ENCODE results near the gene ANK3. TPM values are rescaled to one million over a fixed set of nuclear protein-coding genes. Genes with fewer than 3 reads are reported as not detected.

ANK3 gene
- total RNA-seq, 1 experiment from 2014 or later = 29.8 TPM

- H3K9me3 Mint-ChIP-seq (ENCODE audit: low read depth, unreplicated experiment) = no peaks in the 10 kb centered on the region
- H3K27ac Mint-ChIP-seq (ENCODE audit: unreplicated experiment) = no peak overlapping the region
- H3K27me3 Mint-ChIP-seq (ENCODE audit: unreplicated experiment) = no peaks in the 10 kb centered on the region
- CTCF ChIA-PET = no interaction called here
- no peak overlapping the region for H3K4me3 Mint-ChIP-seq (ENCODE audit: low read depth, unreplicated experiment)
- intact Hi-C loops (cut with micrococcal nuclease; ENCODE audit: unreplicated experiment) = no loop called here
- no peaks in the 10 kb centered on the region for H3K36me3 Mint-ChIP-seq (ENCODE audit: insufficient read depth, unreplicated experiment)
- no peak for TF ChIP-seq CTCF (IDR thresholded peaks at IDR 0.05; ENCODE audit: unreplicated experiment)
- peaks cover 27% of the 10 kb centered on the region for H3K4me1 Mint-ChIP-seq (ENCODE audit: low read depth, unreplicated experiment)
- DNase-seq = no peak
- BruUV-seq (replicated peaks) = no TSS peak
Measured at GRCh38 chr10:60309891-60310290, 79.8 kb downstream of the ANK3 start.

GRCh38 chr10:60309371-60309770 lies 80.3 kb downstream of the ANK3 start:
- Mint-ChIP-seq H3K27ac (ENCODE audit: unreplicated experiment) (no peak overlapping the region), H3K4me1 (ENCODE audit: low read depth, unreplicated experiment) (peaks cover 22% of the 10 kb centered on the region), H3K27me3 (ENCODE audit: unreplicated experiment) (no peaks in the 10 kb centered on the region), H3K4me3 (ENCODE audit: low read depth, unreplicated experiment) (no peak overlapping the region), H3K9me3 (ENCODE audit: low read depth, unreplicated experiment) (no peaks in the 10 kb centered on the region), H3K36me3 (ENCODE audit: insufficient read depth, unreplicated experiment) (no peaks in the 10 kb centered on the region)
- BruUV-seq (replicated peaks) = no TSS peak
- DNase-seq = no peak
- TF ChIP-seq CTCF (IDR thresholded peaks at IDR 0.05; ENCODE audit: unreplicated experiment) = no peak
- intact Hi-C loops (cut with micrococcal nuclease; ENCODE audit: unreplicated experiment) = no loop called here
- CTCF ChIA-PET = no interaction called here

- intact Hi-C loops (cut with micrococcal nuclease; ENCODE audit: unreplicated experiment) = no loop called here
- Mint-ChIP-seq H3K4me3 (ENCODE audit: low read depth, unreplicated experiment) (no peak overlapping the region), H3K27ac (ENCODE audit: unreplicated experiment) (no peak overlapping the region), H3K4me1 (ENCODE audit: low read depth, unreplicated experiment) (peaks cover 6% of the 10 kb centered on the region), H3K36me3 (ENCODE audit: insufficient read depth, unreplicated experiment) (no peaks in the 10 kb centered on the region), H3K27me3 (ENCODE audit: unreplicated experiment) (no peaks in the 10 kb centered on the region), H3K9me3 (ENCODE audit: low read depth, unreplicated experiment) (no peaks in the 10 kb centered on the region)
- BruUV-seq (replicated peaks) = no TSS peak
- no peak for DNase-seq
- TF ChIP-seq CTCF (IDR thresholded peaks at IDR 0.05; ENCODE audit: unreplicated experiment) = no peak
- CTCF ChIA-PET = no interaction called here
Measured at GRCh38 chr10:60305380-60305892, 84.2 kb downstream of the ANK3 start.

GRCh38 chr10:60304829-60305379 lies 84.8 kb downstream of the ANK3 start:
- no peaks in the 10 kb centered on the region for H3K36me3 Mint-ChIP-seq (ENCODE audit: insufficient read depth, unreplicated experiment)
- no peaks in the 10 kb centered on the region for H3K27me3 Mint-ChIP-seq (ENCODE audit: unreplicated experiment)
- no peak for DNase-seq
- no peak for TF ChIP-seq CTCF (IDR thresholded peaks at IDR 0.05; ENCODE audit: unreplicated experiment)
- intact Hi-C loops (cut with micrococcal nuclease; ENCODE audit: unreplicated experiment) = no loop called here
- H3K9me3 Mint-ChIP-seq (ENCODE audit: low read depth, unreplicated experiment) = no peaks in the 10 kb centered on the region
- H3K4me3 Mint-ChIP-seq (ENCODE audit: low read depth, unreplicated experiment) = no peak overlapping the region
- CTCF ChIA-PET = no interaction called here
- BruUV-seq (replicated peaks) = no TSS peak
- H3K4me1 Mint-ChIP-seq (ENCODE audit: low read depth, unreplicated experiment) = peaks cover 8% of the 10 kb centered on the region
- no peak overlapping the region for H3K27ac Mint-ChIP-seq (ENCODE audit: unreplicated experiment)
